Breast epithelium (tissue), 3 donors: ENCODE data around the gene TAS2R46.
"Not testable (repeated sequence)": the region's sequence is repeated elsewhere in the genome, so short reads cannot be mapped to it uniquely, and the experiment has no call there.

Source experiments
- CTCF ChIP-seq, 3 donors: fragments of 450-650 bp; IDR thresholded peaks; one replicate each; pipeline ENCODE4 v1.5.1; 2016 to 2017; ENCODE audit warnings: antibody characterized with exemption in 3 of 3, mild to moderate bottlenecking in 3 of 3, moderate library complexity in 3 of 3
- POLR2A ChIP-seq: fragments of 450-650 bp; IDR thresholded peaks from one replicate; pipeline ENCODE4 v1.6.1; 2016; ENCODE audit warnings: antibody characterized with exemption, mild to moderate bottlenecking, moderate library complexity

- TF ChIP-seq CTCF (IDR thresholded peaks at IDR 0.05); POLR2A: not testable (repeated sequence)
These were observed 32.8 kb upstream of the TAS2R46 start for GRCh38 chr12:11094910-11095309.
